Heart right ventricle (tissue), 16 donors: ENCODE data around the gene MTNR1B. TPM values are rescaled to one million over a fixed set of nuclear protein-coding genes. Genes with fewer than 3 reads are reported as not detected.

Source experiments
- ATAC-seq, 8 donors: fragments of 200-7000 bp; cut with Tn5 transposase; one replicate each; pipeline ENCODE4 v1.9.1; 2020; ENCODE audit warnings: mild to moderate bottlenecking in 8 of 8, moderate library complexity in 8 of 8, moderate number of reproducible peaks in 1 of 8
- DNase-seq, 2 donors: peaks; one replicate each; pipeline ENCODE4 v3.0.0-alpha.2; 2020
- H3K27ac ChIP-seq, 10 donors: fragments of 200-600 bp; sonication (generic) in 2 of 10; one replicate each; pipeline versions ENCODE4 v1.5.0 to v1.8.0; 2020 to 2022; ENCODE audit warnings: mild to moderate bottlenecking in 3 of 10
- H3K27me3 ChIP-seq, 7 donors: fragments of 200-600 bp; one replicate each; pipeline ENCODE4 v1.8.0; 2021 to 2022; ENCODE audit warnings: mild to moderate bottlenecking in 2 of 7
- H3K36me3 ChIP-seq, 9 donors: fragments of 200-600 bp; sonication (generic) in 1 of 9; one replicate each; pipeline versions ENCODE4 v1.5.0 to v1.8.0; 2020 to 2022; ENCODE audit warnings: mild to moderate bottlenecking in 2 of 9
- H3K4me1 ChIP-seq, 9 donors: fragments of 200-600 bp; sonication (generic) in 1 of 9; one replicate each; pipeline versions ENCODE4 v1.5.0 to v1.8.0; 2020 to 2022; ENCODE audit warnings: mild to moderate bottlenecking in 4 of 9
- H3K4me3 ChIP-seq, 10 donors: fragments of 200-600 bp; sonication (generic) in 2 of 10; one replicate each; pipeline versions ENCODE4 v1.5.0 to v1.8.0; 2020 to 2022; ENCODE audit warnings: mild to moderate bottlenecking in 7 of 10, moderate library complexity in 2 of 10
- H3K9me3 ChIP-seq, 11 donors: fragments of 200-600 bp in 10 of 11; sonication (generic) in 2 of 11; one replicate each; pipeline versions ENCODE4 v1.5.0 to v1.8.0; 2013 to 2022; ENCODE audit warnings: mild to moderate bottlenecking in 2 of 11, control low read depth in 1 of 11, moderate library complexity in 1 of 11
- WGBS, 2 donors: extraction: QIAGEN DNeasy Blood & Tissue Kit; methylation state at CpG; one replicate each; pipeline ENCODE4 v1.1.7; 2013; ENCODE audit warnings: inconsistent platforms in 1 of 2; 5-methylcytosine and 5-hydroxymethylcytosine counted together
- intact Hi-C, 10 donors: fragments of 100-400 bp; cut with DNase I; formaldehyde crosslinking; loops; one replicate each; pipeline versions ENCODE4 v1.11.1 to v1.14.2; 2022
- polyA plus RNA-seq, 2 donors: library from polyadenylated mRNA; stranded (reverse); fragments of 200-250 nt; gene quantifications; one replicate each; pipeline ENCODE4 v1.2.3, GENCODE V29; 2013
- total RNA-seq, 10 donors: library from RNA; stranded (reverse); fragmentation: NEBNext Ultra II Directional in 3 of 10; extraction: Animal tissue kit (Norgen Biotek cat#: 25700) in 3 of 10; gene quantifications; one replicate each; pipeline versions ENCODE4 v1.2.1 to v1.2.4, GENCODE V29; 2021 to 2023
- TF ChIP-seq, protein P1 (sequence below), 9 donors: fragments of 200-600 bp; sonication (generic) in 2 of 9; IDR thresholded peaks; one replicate each; pipeline versions ENCODE4 v1.5.0 to v1.8.0; 2021 to 2022; ENCODE audit warnings: antibody characterized with exemption in 9 of 9, mild to moderate bottlenecking in 5 of 9, moderate library complexity in 1 of 9
- donor health status: Arrhythmogenic right ventricular cardiomyopathy.
- donor health status: ischemic (EF 13 %, LVEDD 7.1; RV severe dilation, severe dysfunction).
- donor health status: healthy with polysubstance abuse.
- donor health status: DM: no; HTN: yes; CAD: no.
- donor health status: DM: no; HTN: no; CAD: no.
- donor health status: ischemic (EF 25% LVEDD 6.9; RV normal size, moderate dysfunction).
- donor health status: ischemic (EF 25% LVEDD 5.7; RV mildly dilated, moderate dysfunction).
- donor health status: healthy.
- donor health status: DM: yes; HTN: yes; CAD: no.
- donor health status: Ischemic cardiomyopathy.
- donor health status: ischemic (EF 35%, LVEDD 5.7; RV mildly dilated, moderate dysfunction).
- donor health status: nonischemic (EF 11% LVEDD 7.7; RV severe dilation, severe dysfunction).
- donor health status: DM: yes; HTN: yes; CAD: no.
- donor health status: PGD.
- donor health status: ischemic (EF 29% LVEDD 5.4; RV normal size, mild dysfunction).
- donor health status: nonischemic (EF 23%, LVEDD 6.1; RV moderate dilation, normal function).

Gene MTNR1B
- total and polyA plus RNA-seq, 12 donors, result not detected

DNA sequence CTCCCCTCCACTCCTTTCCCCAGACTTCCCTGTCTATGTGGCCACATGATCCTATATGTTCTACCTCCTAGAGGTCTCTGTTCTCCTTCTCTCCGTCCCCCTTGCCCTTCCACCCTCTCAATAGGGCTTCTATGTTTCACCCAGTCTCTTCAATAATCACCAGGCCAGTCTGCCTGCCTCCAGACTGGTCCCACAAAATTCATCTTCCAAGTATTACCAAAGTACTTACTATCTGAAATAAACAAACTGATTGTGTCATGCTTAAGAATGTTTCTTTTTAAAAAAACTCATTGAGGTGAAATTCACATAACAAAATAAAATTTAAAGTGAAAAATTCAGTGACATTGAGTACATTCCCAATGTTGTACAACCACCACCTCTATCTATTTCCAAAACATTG is 44.2 kb downstream of the MTNR1B start:
- intact Hi-C loops, result no loop called here
- TF ChIP-seq, protein P1, sequence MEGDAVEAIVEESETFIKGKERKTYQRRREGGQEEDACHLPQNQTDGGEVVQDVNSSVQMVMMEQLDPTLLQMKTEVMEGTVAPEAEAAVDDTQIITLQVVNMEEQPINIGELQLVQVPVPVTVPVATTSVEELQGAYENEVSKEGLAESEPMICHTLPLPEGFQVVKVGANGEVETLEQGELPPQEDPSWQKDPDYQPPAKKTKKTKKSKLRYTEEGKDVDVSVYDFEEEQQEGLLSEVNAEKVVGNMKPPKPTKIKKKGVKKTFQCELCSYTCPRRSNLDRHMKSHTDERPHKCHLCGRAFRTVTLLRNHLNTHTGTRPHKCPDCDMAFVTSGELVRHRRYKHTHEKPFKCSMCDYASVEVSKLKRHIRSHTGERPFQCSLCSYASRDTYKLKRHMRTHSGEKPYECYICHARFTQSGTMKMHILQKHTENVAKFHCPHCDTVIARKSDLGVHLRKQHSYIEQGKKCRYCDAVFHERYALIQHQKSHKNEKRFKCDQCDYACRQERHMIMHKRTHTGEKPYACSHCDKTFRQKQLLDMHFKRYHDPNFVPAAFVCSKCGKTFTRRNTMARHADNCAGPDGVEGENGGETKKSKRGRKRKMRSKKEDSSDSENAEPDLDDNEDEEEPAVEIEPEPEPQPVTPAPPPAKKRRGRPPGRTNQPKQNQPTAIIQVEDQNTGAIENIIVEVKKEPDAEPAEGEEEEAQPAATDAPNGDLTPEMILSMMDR (IDR thresholded peaks at IDR 0.05), result no peak
- Histone ChIP-seq H3K4me1 (no peaks in the 10 kb centered on the region), H3K27me3 (no peaks in the 10 kb centered on the region), H3K27ac (no peak overlapping the region), H3K36me3 (no peaks in the 10 kb centered on the region), H3K9me3 (peaks cover 0 to 8% (median 0%) of the 10 kb centered on the region in 11 donors), H3K4me3 (no peak overlapping the region)
- DNase-seq (no peak), ATAC-seq (no peak)
- 53 to 56% methylated on average over 1 of the region's 1 CpG for WGBS, 2 donors

DNA sequence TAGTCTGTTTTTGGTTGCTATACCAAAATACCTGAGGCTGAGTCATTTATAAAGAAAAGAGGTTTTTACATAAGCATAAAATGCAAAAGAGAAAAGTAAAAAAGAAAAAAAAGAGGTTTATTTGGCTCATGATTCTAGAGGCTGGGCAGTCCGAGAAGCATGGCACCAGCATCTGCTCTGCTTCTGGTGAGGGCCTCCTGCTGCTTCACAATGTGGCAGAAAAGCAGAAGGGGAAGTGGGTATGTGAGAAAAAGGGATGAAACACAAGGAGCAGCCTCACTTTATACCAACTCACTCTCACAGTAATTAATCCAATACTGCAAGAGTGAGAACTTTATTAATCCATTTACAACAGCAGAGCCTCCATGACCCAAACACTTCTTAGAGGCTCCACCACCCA is 47.1 kb downstream of the MTNR1B start:
- TF ChIP-seq, protein P1 (IDR thresholded peaks at IDR 0.05), result no peak
- no peak for DNase-seq
- intact Hi-C loops, result no loop called here
- Histone ChIP-seq H3K36me3 (no peaks in the 10 kb centered on the region), H3K4me3 (no peak overlapping the region), H3K4me1 (no peaks in the 10 kb centered on the region), H3K27ac (no peak overlapping the region), H3K9me3 (peaks cover 0 to 8% (median 0%) of the 10 kb centered on the region in 11 donors), H3K27me3 (no peaks in the 10 kb centered on the region)
- no peak for ATAC-seq
- 68 to 83% methylated on average over 1 of the region's 1 CpG for WGBS, 2 donors

DNA sequence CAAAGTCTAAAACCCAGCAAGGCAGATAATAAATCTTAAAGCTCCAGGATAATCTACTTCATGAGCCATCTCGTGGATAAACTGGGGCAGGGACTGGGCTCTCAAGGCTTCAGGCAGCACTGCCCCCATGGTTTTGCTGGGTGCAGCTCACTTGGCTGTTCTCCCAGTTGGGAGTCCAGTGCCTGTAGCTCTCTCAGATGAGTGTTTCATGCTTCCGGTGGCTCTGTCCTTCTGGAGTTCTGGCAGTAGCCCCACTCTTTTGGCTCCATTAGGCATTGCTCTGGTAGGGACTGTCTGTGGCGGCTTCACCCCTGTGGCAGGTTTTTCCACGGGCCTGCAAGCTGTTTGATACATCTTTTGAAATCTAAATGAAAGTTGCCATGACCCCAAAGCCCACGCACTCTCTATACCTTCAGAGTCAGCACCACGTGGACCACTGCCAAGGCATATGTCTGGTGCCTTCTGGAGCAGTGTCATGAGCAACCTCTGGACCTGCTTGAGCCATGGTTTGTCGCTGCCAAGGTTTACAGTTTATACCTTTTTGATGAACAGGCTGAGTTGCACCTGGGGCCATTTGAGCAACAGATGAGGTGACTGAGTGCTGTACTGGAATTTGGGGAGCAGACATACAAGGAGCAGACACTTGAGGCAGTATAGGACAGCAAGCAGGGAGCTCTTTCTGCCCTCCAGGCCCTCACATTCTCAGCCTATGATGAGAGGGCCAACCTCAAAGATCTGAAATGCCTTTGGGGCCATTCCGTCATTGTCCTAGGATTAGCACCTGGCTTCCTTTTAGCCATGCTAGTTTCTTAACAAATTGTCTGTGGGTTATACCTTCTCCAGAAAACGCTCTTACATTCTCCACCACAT is 48.6 kb downstream of the MTNR1B start:
- intact Hi-C loops, result no loop called here
- Histone ChIP-seq H3K4me1 (no peaks in the 10 kb centered on the region), H3K27me3 (no peaks in the 10 kb centered on the region), H3K9me3 (peaks cover 0 to 8% (median 0%) of the 10 kb centered on the region in 11 donors), H3K4me3 (no peak overlapping the region), H3K36me3 (no peaks in the 10 kb centered on the region), H3K27ac (no peak overlapping the region)
- ATAC-seq (no peak), DNase-seq (no peak)
- TF ChIP-seq, protein P1 (IDR thresholded peaks at IDR 0.05), result no peak
- WGBS, 2 donors, result 71 to 77% methylated on average over 9 of the region's 9 CpGs

DNA sequence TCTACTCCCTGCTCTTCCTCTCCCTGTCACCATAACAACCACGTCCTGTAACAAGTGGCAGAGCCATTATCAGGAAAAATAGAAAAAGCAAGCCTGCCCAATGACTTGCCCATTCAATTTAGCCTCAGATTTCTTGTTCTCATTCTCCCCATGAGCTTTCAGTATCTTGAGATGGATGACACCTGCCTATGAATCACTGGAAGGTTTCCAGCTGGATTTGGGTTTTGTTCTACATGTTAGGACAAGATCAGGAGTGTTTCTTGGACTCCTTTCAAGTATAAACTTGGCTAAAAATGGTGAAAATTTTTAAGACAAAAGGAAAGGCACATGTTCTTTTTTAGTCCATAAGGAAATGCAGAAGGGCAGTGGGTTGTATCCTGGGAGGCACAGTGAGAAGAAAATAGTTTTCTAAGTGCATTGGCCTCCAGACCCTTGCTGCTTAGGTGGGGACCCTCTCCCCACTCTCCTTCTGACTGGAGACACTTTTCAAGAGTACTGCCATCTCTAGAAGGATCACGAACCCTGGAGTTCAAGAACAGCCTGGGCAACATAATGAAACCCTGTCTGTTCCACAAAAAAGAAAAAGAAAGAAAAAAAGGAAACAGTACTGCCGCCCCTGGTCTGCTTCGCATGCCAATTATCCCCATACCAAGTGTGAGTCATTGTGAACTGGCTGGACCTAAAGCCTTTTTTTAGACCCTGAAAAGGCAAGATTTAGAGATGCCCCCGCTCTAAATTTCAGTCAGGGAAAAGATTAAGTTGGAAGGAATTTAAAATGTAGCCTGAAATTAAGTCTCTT is 51.0 kb downstream of the MTNR1B start:
- DNase-seq, result no peak
- Histone ChIP-seq H3K4me3 (no peak overlapping the region), H3K27ac (no peak overlapping the region), H3K4me1 (no peaks in the 10 kb centered on the region), H3K36me3 (no peaks in the 10 kb centered on the region), H3K9me3 (peaks cover 0 to 8% (median 0%) of the 10 kb centered on the region in 11 donors), H3K27me3 (no peaks in the 10 kb centered on the region)
- TF ChIP-seq, protein P1 (IDR thresholded peaks at IDR 0.05), result no peak
- intact Hi-C loops, result no loop called here
- ATAC-seq, result no peak
- 33 to 47% methylated on average over 5 of the region's 5 CpGs for WGBS, 2 donors
